Stimulated activated CD4-positive, alpha-beta T cell treated with anti-CD3 and anti-CD28 coated beads, Interleukin-4, amount 100 ng/mL, for 4 hours (primary cell): ENCODE data around the gene RNF8.
"Not testable (repeated sequence)": the region's sequence is repeated elsewhere in the genome, so short reads cannot be mapped to it uniquely, and the experiment has no call there.

Experiments used
- DNase-seq, 2 experiments: peaks; one replicate each; pipeline ENCODE4 v3.0.0-alpha.2; 2020

The RNF8 gene

GRCh38 chr6:37321516-37322415 is 32.0 kb upstream of the RNF8 start:
- DNase-seq: no peak

DNA sequence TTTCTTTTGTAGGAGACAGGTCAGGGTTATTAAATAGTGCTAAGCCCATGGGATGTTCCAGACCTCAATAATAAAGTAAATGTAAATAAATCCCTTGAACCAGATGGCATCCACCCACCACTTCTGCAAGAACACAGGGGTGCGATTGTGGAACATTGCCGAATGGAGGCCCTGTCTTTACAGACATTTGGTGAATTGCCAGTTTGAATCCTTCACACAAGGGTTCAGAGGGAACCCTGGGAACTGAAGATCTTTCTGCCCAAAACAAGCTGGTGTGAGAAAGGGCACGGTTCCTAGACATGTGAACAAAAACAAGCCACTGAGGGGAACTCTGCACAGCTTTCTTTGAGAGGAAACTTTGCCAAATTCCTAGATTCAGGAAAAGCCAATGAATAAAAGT is 30.2 kb upstream of the RNF8 start:
- DNase-seq: no peak

DNA sequence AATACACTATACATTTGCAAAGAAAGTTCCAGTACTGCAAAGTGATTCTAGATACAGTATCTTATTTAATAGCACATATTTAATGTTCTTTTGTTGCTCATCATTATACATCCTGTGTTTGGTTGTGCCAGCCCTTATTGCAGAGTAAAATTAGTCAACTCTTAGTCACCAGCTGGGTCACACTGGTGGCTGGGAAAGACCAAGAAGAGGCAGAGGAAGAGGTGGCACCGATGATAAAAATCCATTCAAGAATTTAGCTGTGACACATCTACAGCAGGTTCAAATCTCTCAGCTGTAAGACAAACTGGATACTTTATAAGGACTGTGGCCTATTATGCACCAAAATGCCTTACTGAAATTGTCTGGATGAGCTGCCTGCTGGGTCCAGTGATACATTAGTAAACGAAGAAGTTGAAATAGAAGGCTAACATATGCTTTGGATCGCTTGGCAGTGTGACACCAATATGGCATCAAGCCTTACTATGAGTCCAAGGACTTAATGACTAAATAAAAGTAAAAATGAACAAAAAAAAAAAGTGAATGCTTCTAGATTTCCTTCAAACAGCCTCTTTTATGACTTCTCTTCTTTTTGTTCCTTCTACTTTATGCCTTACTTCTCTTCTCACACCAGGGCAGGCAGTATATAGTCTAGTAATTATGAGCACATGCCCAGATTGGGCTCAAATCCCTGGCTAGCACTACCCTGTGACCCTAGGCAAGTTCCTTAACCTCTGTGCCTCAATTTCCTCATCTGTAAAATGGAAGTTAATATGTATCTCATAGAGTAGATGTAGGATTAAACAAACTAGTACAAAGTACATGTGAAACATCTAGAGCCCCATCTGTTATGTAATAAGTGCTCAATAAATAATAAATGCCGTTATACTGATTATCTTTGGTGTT is 29.4 kb upstream of the RNF8 start:
- DNase-seq: peak in 1 of 2 experiments; percentile 31

DNA sequence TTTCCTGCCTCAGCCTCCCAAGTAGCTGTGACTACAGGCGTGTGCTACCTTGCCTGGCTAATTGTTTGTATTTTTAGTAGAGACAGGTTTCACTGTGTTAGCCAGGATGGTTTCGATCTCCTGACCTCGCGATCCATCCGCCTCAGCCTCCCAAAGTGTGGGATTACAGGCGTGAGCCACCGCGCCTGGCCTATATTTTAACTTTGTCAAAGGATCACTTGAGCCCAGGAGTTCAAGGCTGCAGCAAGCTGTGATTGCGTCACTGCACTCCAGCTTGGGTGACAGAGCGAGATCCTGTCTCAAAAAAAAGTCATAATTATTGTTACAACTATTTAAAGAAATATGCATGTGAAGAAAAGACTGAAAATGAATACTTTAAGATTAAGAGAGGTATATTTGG is 23.4 kb upstream of the RNF8 start:
- not testable (repeated sequence) for DNase-seq

- no peak for DNase-seq
Measured at GRCh38 chr6:37331047-37331446, 22.7 kb upstream of the RNF8 start.

GRCh38 chr6:37332894-37333293 is 20.9 kb upstream of the RNF8 start:
- DNase-seq: no peak

DNA sequence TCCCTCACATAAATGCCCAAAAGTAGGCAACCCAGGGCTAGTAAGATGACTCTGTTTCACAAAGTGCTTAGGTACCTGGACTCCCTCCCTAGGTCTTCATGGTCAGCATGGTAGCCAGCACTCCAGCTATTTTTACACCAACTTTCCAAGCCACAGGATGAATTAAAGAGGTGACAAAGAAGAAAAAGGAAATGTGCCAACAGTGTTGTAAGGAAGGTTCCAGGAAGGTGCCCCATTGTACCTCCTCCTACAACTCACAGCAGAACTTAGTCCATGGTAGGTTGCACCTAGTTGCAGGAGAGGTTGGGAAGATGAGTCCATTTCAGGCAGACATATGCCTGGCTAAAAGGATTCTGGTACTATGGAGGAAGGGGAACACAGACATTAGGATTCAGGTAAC is 19.7 kb upstream of the RNF8 start:
- no peak for DNase-seq

DNA sequence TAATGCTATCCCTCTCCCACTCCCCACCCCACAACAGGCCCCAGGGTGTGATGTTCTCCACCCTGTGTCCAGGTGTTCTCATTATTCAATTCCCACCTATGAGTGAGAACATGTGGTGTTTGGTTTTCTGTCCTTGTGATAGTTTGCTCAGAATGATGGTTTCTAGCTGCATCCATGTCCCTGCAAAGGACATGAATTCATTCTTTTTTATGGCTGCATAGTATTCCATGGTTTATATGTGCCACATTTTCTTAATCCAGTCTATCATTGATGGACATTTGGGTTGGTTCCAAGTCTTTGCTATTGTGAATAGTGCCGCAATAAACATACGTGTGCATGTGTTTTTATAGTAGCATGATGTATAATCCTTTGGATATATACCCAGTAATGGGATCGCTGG is 15.5 kb upstream of the RNF8 start:
- not testable (repeated sequence) for DNase-seq

- DNase-seq: no peak
Measured at GRCh38 chr6:37338745-37339255, 15.0 kb upstream of the RNF8 start.

DNA sequence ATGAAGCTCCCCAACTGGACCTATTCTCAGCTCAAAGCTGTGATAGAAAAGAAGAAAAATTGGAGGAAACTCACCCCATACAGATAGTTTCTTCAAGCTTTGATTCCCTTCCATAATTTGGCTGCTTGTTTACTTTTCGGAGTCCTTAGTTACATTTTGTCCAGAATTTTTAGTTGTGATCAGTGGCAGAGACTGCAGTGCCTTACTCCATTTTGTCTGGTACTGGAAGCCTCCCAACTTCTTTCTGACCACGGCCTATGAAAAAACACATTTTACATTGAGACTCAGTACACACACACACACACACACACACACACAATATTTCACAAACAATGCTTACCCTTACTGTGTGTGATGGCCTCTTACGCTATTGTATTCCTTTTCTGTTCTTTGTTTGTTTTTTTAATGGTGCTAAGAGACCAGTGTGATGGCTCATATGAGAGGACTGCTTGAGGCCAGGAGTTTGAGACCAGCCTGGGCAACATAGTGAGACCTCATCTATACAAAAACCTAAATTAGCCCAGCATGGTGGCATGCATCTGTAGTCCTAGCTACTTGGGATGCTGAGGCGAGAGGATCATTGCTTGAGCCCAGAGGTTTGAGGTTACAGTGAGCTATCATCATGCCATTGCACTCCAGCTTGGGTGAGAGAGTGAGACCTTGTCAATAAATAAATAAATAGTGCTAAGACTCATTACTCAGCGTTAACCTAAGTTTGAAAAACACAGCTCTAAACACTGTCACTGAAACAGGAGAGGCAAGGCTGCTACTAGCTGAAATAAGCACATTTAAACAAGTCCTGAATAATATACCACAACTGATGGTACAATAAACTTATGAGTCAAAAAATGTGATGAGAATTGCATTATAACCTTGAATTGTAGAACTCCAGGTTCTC is 13.8 kb upstream of the RNF8 start:
- DNase-seq: no peak

DNA sequence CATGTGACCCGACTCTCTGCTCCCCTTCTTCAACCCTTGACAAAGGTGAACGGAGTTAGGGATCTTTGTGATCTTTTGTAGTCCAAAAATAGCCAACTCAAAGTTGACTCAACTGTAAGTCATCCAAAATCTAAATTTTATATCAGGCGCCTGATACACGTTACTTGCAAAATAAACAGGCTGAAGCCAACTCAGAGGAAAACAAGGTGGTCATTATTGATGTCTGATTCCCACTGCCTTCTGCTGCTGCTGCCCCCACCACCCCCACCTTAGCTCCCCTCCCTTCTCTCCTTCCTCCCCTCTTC is 13.2 kb upstream of the RNF8 start:
- no peak for DNase-seq

DNA sequence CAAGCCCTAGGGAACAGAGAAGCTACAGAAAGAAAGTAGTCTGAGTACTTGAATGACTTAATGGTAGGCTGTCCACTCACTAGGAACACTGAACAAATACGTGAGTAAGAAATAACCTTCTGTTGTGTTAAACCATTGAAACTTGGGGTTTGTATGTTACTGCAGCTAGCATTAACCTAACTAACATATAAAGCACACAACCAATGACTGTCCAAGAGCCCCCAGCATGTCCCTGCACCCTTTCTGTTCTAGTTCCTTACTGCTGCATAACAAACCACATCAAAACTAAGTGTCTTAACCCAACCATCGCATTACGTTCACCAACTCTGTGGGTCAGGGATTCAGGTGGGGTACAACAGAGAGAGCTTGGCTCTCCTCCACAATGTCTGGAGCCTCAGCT is 10.5 kb upstream of the RNF8 start:
- no peak for DNase-seq

DNA sequence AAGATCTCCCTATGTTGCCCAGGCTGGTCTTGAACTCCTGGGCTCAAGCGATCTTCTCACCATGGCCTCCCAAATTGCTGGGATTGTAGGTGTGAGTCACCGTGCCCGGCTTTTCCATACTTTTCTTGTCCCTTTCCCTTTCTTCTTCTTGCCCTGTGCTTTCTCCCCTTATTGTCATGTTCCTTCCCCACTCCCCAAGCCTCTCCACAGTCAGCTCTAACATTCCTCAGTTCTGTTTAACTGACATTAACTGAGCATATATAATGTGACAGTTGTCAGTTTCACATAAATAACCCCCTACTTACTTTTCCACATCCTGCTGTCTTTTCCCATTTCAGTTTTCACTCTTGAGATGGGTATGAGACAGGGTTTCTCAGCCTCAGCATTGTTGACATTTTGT is 9.5 kb upstream of the RNF8 start:
- DNase-seq: no peak

GRCh38 chr6:37345804-37346203 is 8.0 kb upstream of the RNF8 start:
- DNase-seq: not testable (repeated sequence)

GRCh38 chr6:37347177-37347576 is 6.6 kb upstream of the RNF8 start:
- DNase-seq: no peak

DNA sequence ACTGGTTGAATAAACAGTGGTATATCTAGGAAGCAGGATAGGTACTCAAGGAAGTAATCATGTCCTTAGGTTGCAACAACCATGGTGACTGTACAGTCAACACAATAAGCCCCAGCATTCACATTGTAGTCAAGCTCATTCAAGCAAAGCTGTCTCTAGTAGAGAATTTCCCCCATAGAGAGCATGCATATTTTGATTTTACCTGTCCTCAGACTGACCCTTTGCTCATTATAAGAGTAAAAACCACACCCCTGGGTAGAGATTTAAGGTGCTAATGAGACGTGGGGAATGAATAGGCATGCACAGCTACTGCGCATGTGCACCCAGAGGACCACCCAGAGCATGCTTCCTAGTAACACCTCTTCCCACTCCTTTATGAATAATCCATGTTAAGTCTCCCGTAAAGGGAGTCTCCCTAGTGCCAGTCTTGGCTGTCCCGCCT is 6.1 kb upstream of the RNF8 start:
- DNase-seq: no peak

GRCh38 chr6:37351027-37351426 is 2.8 kb upstream of the RNF8 start:
- DNase-seq: no peak

DNA sequence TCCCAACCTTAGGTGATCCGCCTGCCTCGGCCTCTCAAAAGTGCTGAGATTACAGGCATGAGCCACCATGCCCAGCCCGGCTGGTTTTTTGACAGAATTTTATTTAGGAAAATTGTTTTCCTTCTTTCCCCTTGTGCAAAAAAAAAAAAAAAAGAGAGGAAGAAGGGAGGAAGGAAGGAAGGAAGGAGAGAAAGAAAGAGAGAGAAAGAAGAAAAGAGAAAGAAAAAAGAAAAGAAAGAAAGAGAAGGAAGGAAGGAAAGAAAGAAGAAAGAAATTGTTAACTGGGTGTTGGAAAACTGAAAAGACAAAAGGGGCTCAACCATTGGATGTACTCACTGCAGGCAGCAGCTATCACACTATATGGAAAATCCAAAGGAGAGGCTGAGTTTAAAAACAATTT is 1.4 kb upstream of the RNF8 start:
- DNase-seq: no peak

- peak; percentile 3 to 8 for DNase-seq
Measured at GRCh38 chr6:37354526-37355384, 972 bp downstream of the RNF8 start.

DNA sequence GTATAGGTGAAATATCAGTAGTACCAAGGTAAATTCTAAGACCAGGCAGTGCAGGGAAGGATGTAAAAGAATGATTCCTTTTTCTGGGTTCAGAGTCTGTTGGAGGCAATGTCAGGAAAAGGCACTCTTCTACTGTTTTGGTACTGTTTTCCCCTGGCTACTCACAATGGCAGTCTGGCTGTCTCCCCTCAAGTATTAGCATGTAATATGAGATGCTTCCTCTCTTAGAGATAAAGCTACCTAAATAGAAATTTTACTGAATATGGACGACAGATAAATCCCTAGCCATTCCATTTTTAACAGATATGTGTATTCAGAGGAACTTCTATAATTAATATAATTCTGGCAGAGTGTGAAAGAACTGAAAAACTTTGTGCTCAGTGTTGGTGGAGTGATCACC is 3.5 kb downstream of the RNF8 start:
- DNase-seq: no peak

- no peak for DNase-seq
Measured at GRCh38 chr6:37357860-37358259, 4.1 kb downstream of the RNF8 start.

DNA sequence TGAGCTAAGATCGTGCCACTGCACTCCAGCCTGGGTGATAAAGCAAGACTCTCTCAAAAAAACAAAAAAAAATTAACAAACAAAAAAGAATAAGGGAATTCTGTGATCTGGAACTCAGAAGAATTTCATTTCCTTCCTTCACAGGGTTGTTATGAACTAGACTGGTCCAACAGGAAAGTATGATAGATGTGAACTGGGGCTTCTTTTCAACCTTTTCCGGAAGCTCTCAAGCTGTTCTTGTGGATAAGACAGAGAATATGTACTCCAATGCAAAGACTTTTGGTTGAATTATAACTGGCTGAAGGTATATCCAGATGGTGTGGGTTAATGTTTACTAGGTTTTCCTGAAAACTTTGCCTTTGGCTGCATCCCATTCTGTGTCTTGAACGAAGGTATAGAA is 5.3 kb downstream of the RNF8 start:
- DNase-seq: no peak
